Measurements from ENCODE around the gene CPSF4L. TPM values are rescaled to one million over a fixed set of nuclear protein-coding genes. Genes with fewer than 3 reads are reported as not detected.

Gene CPSF4L
- total and polyA plus RNA-seq, 11 donors, result not detected

DNA sequence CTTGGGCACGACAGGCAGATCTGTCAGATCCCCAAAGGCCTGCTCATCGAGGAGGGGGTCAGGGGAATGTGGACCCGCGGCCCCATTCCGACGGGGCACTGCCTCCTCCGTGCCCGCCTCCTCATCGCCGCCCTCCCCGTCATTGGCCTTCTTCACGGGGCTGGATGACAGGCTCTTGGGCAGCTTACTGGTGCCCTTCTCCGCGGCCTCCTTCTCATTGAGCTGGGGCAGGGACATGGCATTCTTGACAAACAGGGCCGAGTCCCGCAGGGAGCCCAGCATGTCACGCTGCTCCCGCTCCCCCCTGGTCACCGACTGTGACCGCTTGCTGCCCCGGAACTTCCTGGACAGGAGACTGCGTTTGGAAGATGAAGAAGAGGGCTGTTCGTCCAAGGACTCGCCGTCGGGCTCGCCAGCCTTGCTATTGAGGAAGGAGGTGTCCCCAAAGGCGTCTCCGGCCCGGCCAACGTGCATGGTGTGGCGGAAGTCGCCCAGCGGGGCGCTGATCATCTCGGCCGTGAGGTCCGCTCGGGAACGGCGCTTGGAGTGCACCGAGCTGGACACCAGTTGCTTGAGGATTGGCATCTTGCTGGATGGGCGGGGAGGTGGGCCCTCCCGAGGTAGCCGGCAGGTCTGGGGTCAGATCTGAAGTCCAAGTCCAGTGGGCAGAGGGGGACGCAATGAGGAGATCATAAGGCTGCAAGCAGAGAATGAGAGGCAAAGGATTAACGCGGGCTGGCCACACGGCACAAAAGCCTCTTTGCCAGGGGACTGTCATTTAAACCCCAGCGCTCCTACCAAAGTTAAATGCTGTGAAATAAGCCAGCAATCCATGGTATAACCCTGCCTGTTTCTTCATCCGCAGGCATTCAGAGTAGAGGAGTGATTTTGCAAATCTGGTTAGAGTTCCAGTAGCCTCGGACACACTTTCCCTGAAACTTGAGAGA, 24.5 kb upstream of the CPSF4L start:
- intact Hi-C loops (cut with DNase I), result no loop called here
- Histone ChIP-seq H3K4me3 (no peak overlapping the region), H3K4me1 (peaks cover 15 to 86% (median 68%) of the 10 kb centered on the region in 12 donors), H3K27ac (peak overlapping the region in 10 of 12 donors; percentile 4 to 96 (median 31)), H3K27me3 (no peaks in the 10 kb centered on the region), H3K9me3 (no peaks in the 10 kb centered on the region), H3K36me3 (peaks cover 0 to 33% (median 26%) of the 10 kb centered on the region in 9 donors)
- TF ChIP-seq, protein P1, sequence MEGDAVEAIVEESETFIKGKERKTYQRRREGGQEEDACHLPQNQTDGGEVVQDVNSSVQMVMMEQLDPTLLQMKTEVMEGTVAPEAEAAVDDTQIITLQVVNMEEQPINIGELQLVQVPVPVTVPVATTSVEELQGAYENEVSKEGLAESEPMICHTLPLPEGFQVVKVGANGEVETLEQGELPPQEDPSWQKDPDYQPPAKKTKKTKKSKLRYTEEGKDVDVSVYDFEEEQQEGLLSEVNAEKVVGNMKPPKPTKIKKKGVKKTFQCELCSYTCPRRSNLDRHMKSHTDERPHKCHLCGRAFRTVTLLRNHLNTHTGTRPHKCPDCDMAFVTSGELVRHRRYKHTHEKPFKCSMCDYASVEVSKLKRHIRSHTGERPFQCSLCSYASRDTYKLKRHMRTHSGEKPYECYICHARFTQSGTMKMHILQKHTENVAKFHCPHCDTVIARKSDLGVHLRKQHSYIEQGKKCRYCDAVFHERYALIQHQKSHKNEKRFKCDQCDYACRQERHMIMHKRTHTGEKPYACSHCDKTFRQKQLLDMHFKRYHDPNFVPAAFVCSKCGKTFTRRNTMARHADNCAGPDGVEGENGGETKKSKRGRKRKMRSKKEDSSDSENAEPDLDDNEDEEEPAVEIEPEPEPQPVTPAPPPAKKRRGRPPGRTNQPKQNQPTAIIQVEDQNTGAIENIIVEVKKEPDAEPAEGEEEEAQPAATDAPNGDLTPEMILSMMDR (IDR thresholded peaks at IDR 0.05), result no peak
- DNase-seq (no peak), ATAC-seq (no peak)
- 70 to 88% (median 82%) methylated on average over 49 to 52 of the region's 52 CpGs for WGBS, 4 donors

DNA sequence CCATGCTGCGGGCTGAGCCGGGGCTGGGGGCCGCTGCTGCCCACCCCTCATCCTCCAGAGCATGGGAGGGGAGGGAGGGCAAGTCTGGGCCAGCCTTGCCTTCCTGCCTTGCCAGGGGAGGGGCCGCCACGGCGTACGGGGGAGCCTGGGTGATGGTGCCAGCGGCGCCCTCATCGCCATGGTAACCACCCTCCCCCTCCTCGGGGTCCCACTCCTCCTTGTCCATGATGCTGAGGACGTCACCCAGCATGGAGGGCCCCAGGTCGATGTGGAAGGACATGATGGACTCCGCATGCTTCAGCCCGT, 23.9 kb upstream of the CPSF4L start:
- Histone ChIP-seq H3K27ac (peak overlapping the region in 3 of 12 donors; percentile 18 to 96 (median 93)), H3K27me3 (no peaks in the 10 kb centered on the region), H3K4me1 (peaks cover 9 to 80% (median 61%) of the 10 kb centered on the region in 12 donors), H3K4me3 (no peak overlapping the region), H3K36me3 (peaks cover 0 to 33% (median 26%) of the 10 kb centered on the region in 9 donors), H3K9me3 (no peaks in the 10 kb centered on the region)
- ATAC-seq (no peak), DNase-seq (no peak)
- TF ChIP-seq POLR2A (IDR thresholded peaks at IDR 0.05), result no peak
- TF ChIP-seq, protein P1 (IDR thresholded peaks at IDR 0.05), result no peak
- intact Hi-C loops (cut with DNase I), result no loop called here
- 84 to 94% (median 92%) methylated on average over 5 to 15 of the region's 15 CpGs for WGBS, 4 donors

DNA sequence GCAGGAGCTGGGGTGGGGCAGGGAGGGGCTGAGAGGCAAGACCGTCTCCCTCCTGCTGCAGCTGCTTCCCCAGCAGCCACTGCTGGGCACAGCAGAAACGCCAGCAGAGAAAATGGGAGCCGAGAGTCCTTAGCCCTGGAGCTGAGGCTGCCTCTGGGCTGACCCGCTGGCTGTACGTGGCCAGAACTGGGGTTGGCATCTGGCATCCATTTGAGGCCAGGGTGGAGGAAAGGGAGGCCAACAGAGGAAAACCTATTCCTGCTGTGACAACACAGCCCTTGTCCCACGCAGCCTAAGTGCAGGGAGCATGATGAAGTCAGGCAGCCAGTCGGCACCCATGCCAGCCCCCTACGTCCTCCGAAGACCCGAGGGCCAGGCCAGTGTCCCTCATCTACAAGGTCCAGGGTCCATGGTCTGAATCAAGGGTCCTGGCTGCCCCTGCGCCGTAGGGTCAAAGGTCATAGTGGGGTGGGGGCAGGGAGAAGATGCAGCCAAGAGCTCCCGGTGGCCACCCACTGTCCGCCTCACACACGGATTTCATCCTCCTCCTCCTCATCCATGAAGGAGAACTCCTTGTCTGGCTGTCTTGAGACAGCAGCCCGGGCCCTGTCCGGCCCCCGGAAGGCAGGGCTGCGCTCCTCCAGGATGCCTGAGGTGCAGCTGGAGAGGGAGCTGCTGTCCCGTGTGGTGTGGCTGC, 23.4 kb upstream of the CPSF4L start:
- TF ChIP-seq, protein P1 (IDR thresholded peaks at IDR 0.05), result no peak
- TF ChIP-seq POLR2A (IDR thresholded peaks at IDR 0.05), result no peak
- intact Hi-C loops (cut with DNase I), result no loop called here
- H3K4me1 ChIP-seq, result peaks cover 6 to 77% (median 56%) of the 10 kb centered on the region in 12 donors
- H3K9me3 ChIP-seq, result no peaks in the 10 kb centered on the region
- WGBS, 4 donors, result 81 to 100% (median 84%) methylated on average over 1 to 20 of the region's 20 CpGs
- H3K4me3 ChIP-seq, result no peak overlapping the region
- ATAC-seq (no peak), DNase-seq (no peak)
- H3K27me3 ChIP-seq, result no peaks in the 10 kb centered on the region
- H3K27ac ChIP-seq, result peak overlapping the region in 6 of 12 donors; percentile 18 to 96 (median 48)
- H3K36me3 ChIP-seq, result peaks cover 0 to 33% (median 26%) of the 10 kb centered on the region in 9 donors

GRCh38 chr17:73284354-73284753, 22.7 kb upstream of the CPSF4L start:
- H3K4me3 ChIP-seq, result no peak overlapping the region
- DNase-seq (no peak), ATAC-seq (no peak)
- TF ChIP-seq, protein P1 (IDR thresholded peaks at IDR 0.05), result no peak
- no peak for TF ChIP-seq POLR2A (IDR thresholded peaks at IDR 0.05)
- H3K27me3 ChIP-seq, result no peaks in the 10 kb centered on the region
- intact Hi-C loops (cut with DNase I), result no loop called here
- WGBS, 4 donors, result 72 to 82% (median 75%) methylated on average over 8 of the region's 8 CpGs
- no peaks in the 10 kb centered on the region for H3K9me3 ChIP-seq
- H3K4me1 ChIP-seq, result peaks cover 6 to 77% (median 55%) of the 10 kb centered on the region in 12 donors
- H3K36me3 ChIP-seq, result peaks cover 0 to 33% (median 26%) of the 10 kb centered on the region in 9 donors
- peak overlapping the region in 8 of 12 donors; percentile 2 to 93 (median 32) for H3K27ac ChIP-seq

All from heart left ventricle (tissue), 16 donors.